ENCODE measurements around the gene CDH4.

DNA sequence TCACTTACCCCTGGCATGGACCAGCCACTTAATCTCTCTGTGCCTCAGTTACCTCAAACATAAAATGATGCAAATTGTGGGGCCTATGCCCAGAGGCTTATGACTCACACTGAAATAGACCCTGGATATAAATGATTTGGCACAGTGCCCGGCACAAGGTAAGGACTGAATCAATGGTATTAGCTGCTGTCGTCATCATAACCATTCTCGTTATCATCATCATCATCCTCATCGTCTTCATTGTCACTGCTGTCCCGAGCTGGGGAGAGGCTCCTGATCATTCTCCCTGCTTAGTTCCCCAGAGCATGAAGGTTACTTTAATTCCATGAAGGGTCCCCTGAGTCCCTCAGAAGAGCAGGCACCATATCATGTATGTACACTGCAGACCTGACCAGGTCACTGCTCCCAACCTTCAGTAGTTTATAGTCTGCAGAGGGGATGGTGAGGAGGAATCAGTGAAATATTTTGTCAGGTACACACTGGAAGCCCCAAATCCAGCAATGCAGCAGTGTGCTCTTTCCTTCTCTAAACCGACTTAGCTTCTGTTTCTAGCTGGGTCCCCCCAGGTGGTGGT is 664.3 kb downstream of the CDH4 start:
- TF ChIP-seq, protein P1, sequence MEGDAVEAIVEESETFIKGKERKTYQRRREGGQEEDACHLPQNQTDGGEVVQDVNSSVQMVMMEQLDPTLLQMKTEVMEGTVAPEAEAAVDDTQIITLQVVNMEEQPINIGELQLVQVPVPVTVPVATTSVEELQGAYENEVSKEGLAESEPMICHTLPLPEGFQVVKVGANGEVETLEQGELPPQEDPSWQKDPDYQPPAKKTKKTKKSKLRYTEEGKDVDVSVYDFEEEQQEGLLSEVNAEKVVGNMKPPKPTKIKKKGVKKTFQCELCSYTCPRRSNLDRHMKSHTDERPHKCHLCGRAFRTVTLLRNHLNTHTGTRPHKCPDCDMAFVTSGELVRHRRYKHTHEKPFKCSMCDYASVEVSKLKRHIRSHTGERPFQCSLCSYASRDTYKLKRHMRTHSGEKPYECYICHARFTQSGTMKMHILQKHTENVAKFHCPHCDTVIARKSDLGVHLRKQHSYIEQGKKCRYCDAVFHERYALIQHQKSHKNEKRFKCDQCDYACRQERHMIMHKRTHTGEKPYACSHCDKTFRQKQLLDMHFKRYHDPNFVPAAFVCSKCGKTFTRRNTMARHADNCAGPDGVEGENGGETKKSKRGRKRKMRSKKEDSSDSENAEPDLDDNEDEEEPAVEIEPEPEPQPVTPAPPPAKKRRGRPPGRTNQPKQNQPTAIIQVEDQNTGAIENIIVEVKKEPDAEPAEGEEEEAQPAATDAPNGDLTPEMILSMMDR (conservative IDR thresholded peaks at IDR 0.05) = no peak
- TF ChIP-seq ZFX (IDR thresholded peaks at IDR 0.05) = no peak

All from C4-2B (cell line).